Measurements from ENCODE around the gene NCAM2. TPM values are rescaled to one million over a fixed set of nuclear protein-coding genes. Genes with fewer than 3 reads are reported as not detected.

The NCAM2 gene
- total and polyA plus RNA-seq, 2 donors (not counting 1 experiment from before 2014, with no cell fraction given) = 0.13 TPM; not detected in 1

GRCh38 chr21:21226472-21226871 is 228.3 kb downstream of the NCAM2 start:
- H3K27ac Mint-ChIP-seq = no peak overlapping the region
- H3K9me3 Mint-ChIP-seq (ENCODE audit: insufficient read depth) = peaks cover 10% of the 10 kb centered on the region
- H3K9ac ChIP-seq (ENCODE audit: low read length) = no peak overlapping the region
- H2AFZ ChIP-seq (ENCODE audit: insufficient read depth, low read depth, low read length, poor library complexity, severe bottlenecking) = no peak overlapping the region
- H3K79me2 ChIP-seq (ENCODE audit: control insufficient read depth, insufficient read depth, low read length) = no peaks in the 10 kb centered on the region
- no peaks in the 10 kb centered on the region for H3K4me1 ChIP-seq (ENCODE audit: control insufficient read depth in 2 of 2, insufficient read depth in 2 of 2, low read length in 2 of 2)
- ChIA-PET CTCF (no interaction called here), POLR2A (no interaction called here)
- no peak for ATAC-seq (ENCODE audit: low read depth)
- no peak for TF ChIP-seq CTCF (IDR thresholded peaks at IDR 0.05)
- TF ChIP-seq EZH2 (IDR thresholded peaks at IDR 0.05; ENCODE audit: borderline replicate concordance, insufficient read depth, low read depth, low read length, poor library complexity, severe bottlenecking) = no peak
- intact Hi-C loops (cut with micrococcal nuclease) = no loop called here
- no CpG with 5 or more reads among the region's 1 CpG for WGBS (ENCODE audit: insufficient coverage)
- no peak overlapping the region for H3K4me2 ChIP-seq (replicated peaks; ENCODE audit: low read depth, low read length, poor library complexity, severe bottlenecking)
- no peaks in the 10 kb centered on the region for H3K4me1 Mint-ChIP-seq
- H3K27me3 ChIP-seq (replicated peaks in 1 of 4; ENCODE audit: control extremely low read depth in 1 of 4, control insufficient read depth in 3 of 4, insufficient read depth in 4 of 4, low read length in 3 of 4) = no peaks in the 10 kb centered on the region
- no peak overlapping the region for H3K4me3 ChIP-seq (ENCODE audit: control extremely low read depth in 1 of 5, extremely low read depth in 1 of 5, insufficient read depth in 1 of 5, low read depth in 2 of 5, low read length in 4 of 5)
- H3K9me3 ChIP-seq (ENCODE audit: control extremely low read depth in 1 of 3, control insufficient read depth in 2 of 3, insufficient read depth in 1 of 3, low read length in 2 of 3) = no peaks in the 10 kb centered on the region
- H3K27ac ChIP-seq (ENCODE audit: low read length in 2 of 2) = no peak overlapping the region
- no peaks in the 10 kb centered on the region for H4K20me1 ChIP-seq (ENCODE audit: control insufficient read depth, insufficient read depth, low read length, poor library complexity, severe bottlenecking)
- no peak for DNase-seq
- no peak overlapping the region for H3K4me3 Mint-ChIP-seq
- no peaks in the 10 kb centered on the region for H3K27me3 Mint-ChIP-seq
- H3K36me3 ChIP-seq (replicated peaks in 1 of 2; ENCODE audit: control extremely low read depth in 1 of 2, control insufficient read depth in 1 of 2, extremely low read depth in 1 of 2, insufficient read depth in 2 of 2, low read length in 1 of 2) = no peaks in the 10 kb centered on the region

- Histone ChIP-seq H4K20me1 (ENCODE audit: control insufficient read depth, insufficient read depth, low read length, poor library complexity, severe bottlenecking) (no peaks in the 10 kb centered on the region), H3K27ac (ENCODE audit: low read length in 2 of 2) (no peak overlapping the region), H3K4me1 (ENCODE audit: control insufficient read depth in 2 of 2, insufficient read depth in 2 of 2, low read length in 2 of 2) (no peaks in the 10 kb centered on the region), H3K9me3 (ENCODE audit: control extremely low read depth in 1 of 3, control insufficient read depth in 2 of 3, insufficient read depth in 1 of 3, low read length in 2 of 3) (no peaks in the 10 kb centered on the region), H3K4me3 (ENCODE audit: control extremely low read depth in 1 of 5, extremely low read depth in 1 of 5, insufficient read depth in 1 of 5, low read depth in 2 of 5, low read length in 4 of 5) (no peak overlapping the region), H3K4me2 (replicated peaks; ENCODE audit: low read depth, low read length, poor library complexity, severe bottlenecking) (no peak overlapping the region), H2AFZ (ENCODE audit: insufficient read depth, low read depth, low read length, poor library complexity, severe bottlenecking) (no peak overlapping the region), H3K79me2 (ENCODE audit: control insufficient read depth, insufficient read depth, low read length) (no peaks in the 10 kb centered on the region), H3K9ac (ENCODE audit: low read length) (no peak overlapping the region), H3K36me3 (replicated peaks in 1 of 2; ENCODE audit: control extremely low read depth in 1 of 2, control insufficient read depth in 1 of 2, extremely low read depth in 1 of 2, insufficient read depth in 2 of 2, low read length in 1 of 2) (no peaks in the 10 kb centered on the region), H3K27me3 (replicated peaks in 1 of 4; ENCODE audit: control extremely low read depth in 1 of 4, control insufficient read depth in 3 of 4, insufficient read depth in 4 of 4, low read length in 3 of 4) (no peaks in the 10 kb centered on the region)
- CTCF ChIA-PET = no interaction called here
- no peak overlapping the region for H3K27ac Mint-ChIP-seq
- no peak for ATAC-seq (ENCODE audit: low read depth)
- H3K9me3 Mint-ChIP-seq (ENCODE audit: insufficient read depth) = no peaks in the 10 kb centered on the region
- TF ChIP-seq CTCF (IDR thresholded peaks at IDR 0.05) = no peak
- no peak for TF ChIP-seq EZH2 (IDR thresholded peaks at IDR 0.05; ENCODE audit: borderline replicate concordance, insufficient read depth, low read depth, low read length, poor library complexity, severe bottlenecking)
- no peaks in the 10 kb centered on the region for H3K27me3 Mint-ChIP-seq
- WGBS (ENCODE audit: insufficient coverage) = no CpG with 5 or more reads among the region's 3 CpGs
- H3K4me3 Mint-ChIP-seq = no peak overlapping the region
- POLR2A ChIA-PET = no interaction called here
- intact Hi-C loops (cut with micrococcal nuclease) = no loop called here
- DNase-seq = no peak
- H3K4me1 Mint-ChIP-seq = no peaks in the 10 kb centered on the region
Measured at GRCh38 chr21:21230672-21231071, 232.5 kb downstream of the NCAM2 start.
